HG02870 (cell line): ENCODE measurements around the gene TRAPPC10.

Source experiments
- ATAC-seq: cut with Tn5 transposase; IDR thresholded peaks from one replicate; pipeline ENCODE4 v1.9.1; 2021; ENCODE audit warnings: mild to moderate bottlenecking, moderate library complexity; ENCODE audit not compliant: unreplicated experiment

TRAPPC10 gene

GRCh38 chr21:44024887-44025353 is 12.8 kb downstream of the TRAPPC10 start:
- ATAC-seq: no peak

GRCh38 chr21:44027607-44028286 is 15.6 kb downstream of the TRAPPC10 start:
- ATAC-seq: no peak

- ATAC-seq: no peak
These were observed 16.2 kb downstream of the TRAPPC10 start for GRCh38 chr21:44028287-44028659.

- no peak for ATAC-seq
These were observed 17.5 kb downstream of the TRAPPC10 start for GRCh38 chr21:44029460-44030087.

- ATAC-seq: no peak
These were observed 23.1 kb downstream of the TRAPPC10 start for GRCh38 chr21:44035244-44035643.

- ATAC-seq: no peak
These were observed 26.0 kb downstream of the TRAPPC10 start for GRCh38 chr21:44038063-44038462.

- ATAC-seq: no peak
These were observed 27.7 kb downstream of the TRAPPC10 start for GRCh38 chr21:44039828-44040227.

- no peak for ATAC-seq
These were observed 31.5 kb downstream of the TRAPPC10 start for GRCh38 chr21:44043613-44044012.

GRCh38 chr21:44046734-44047133 is 34.6 kb downstream of the TRAPPC10 start:
- no peak for ATAC-seq

GRCh38 chr21:44047996-44048560 is 36.0 kb downstream of the TRAPPC10 start:
- no peak for ATAC-seq

- no peak for ATAC-seq
These were observed 37.1 kb downstream of the TRAPPC10 start for GRCh38 chr21:44049182-44049581.

GRCh38 chr21:44049606-44050005 is 37.5 kb downstream of the TRAPPC10 start:
- ATAC-seq: no peak

GRCh38 chr21:44050276-44050675 is 38.2 kb downstream of the TRAPPC10 start:
- no peak for ATAC-seq

GRCh38 chr21:44051462-44051941 is 39.4 kb downstream of the TRAPPC10 start:
- ATAC-seq: no peak

- no peak for ATAC-seq
These were observed 40.1 kb downstream of the TRAPPC10 start for GRCh38 chr21:44052071-44052829.

GRCh38 chr21:44052830-44053226 is 40.7 kb downstream of the TRAPPC10 start:
- no peak for ATAC-seq

- no peak for ATAC-seq
These were observed 41.5 kb downstream of the TRAPPC10 start for GRCh38 chr21:44053567-44053966.

- no peak for ATAC-seq
These were observed 42.6 kb downstream of the TRAPPC10 start for GRCh38 chr21:44054710-44055109.

GRCh38 chr21:44057055-44057454 is 44.9 kb downstream of the TRAPPC10 start:
- ATAC-seq: no peak

- no peak for ATAC-seq
These were observed 46.0 kb downstream of the TRAPPC10 start for GRCh38 chr21:44057960-44058651.

- no peak for ATAC-seq
These were observed 46.5 kb downstream of the TRAPPC10 start for GRCh38 chr21:44058652-44058964.
